ENCODE results near the gene LRP8. TPM values are rescaled to one million over a fixed set of nuclear protein-coding genes. Genes with fewer than 3 reads are reported as not detected.

Gene LRP8
- total and polyA plus RNA-seq, 10 donors: 1.7 to 14.4 (median 5.5) TPM

DNA sequence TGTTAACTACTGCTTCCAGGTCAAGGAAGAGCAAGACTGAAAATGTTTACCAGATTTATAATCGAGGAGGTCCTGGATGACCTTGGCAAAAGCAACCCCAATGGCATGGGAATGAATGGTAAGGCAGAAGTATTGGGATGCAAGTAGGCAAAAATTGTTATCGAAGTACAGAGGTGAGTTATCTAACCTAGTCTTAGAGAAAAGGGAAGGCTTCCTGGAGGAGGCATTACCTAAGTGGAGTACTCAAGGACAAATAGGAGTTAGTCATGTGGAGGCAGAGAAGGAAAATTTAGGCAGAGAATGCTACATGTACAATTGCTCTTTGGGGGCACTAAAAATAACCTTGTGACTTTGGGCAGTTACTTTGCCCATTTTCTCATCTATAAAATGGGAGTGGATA, 86.0 kb downstream of the LRP8 start:
- TF ChIP-seq POLR2AphosphoS5 (IDR thresholded peaks at IDR 0.05) (no peak), POLR2A (IDR thresholded peaks at IDR 0.05) (no peak)

DNA sequence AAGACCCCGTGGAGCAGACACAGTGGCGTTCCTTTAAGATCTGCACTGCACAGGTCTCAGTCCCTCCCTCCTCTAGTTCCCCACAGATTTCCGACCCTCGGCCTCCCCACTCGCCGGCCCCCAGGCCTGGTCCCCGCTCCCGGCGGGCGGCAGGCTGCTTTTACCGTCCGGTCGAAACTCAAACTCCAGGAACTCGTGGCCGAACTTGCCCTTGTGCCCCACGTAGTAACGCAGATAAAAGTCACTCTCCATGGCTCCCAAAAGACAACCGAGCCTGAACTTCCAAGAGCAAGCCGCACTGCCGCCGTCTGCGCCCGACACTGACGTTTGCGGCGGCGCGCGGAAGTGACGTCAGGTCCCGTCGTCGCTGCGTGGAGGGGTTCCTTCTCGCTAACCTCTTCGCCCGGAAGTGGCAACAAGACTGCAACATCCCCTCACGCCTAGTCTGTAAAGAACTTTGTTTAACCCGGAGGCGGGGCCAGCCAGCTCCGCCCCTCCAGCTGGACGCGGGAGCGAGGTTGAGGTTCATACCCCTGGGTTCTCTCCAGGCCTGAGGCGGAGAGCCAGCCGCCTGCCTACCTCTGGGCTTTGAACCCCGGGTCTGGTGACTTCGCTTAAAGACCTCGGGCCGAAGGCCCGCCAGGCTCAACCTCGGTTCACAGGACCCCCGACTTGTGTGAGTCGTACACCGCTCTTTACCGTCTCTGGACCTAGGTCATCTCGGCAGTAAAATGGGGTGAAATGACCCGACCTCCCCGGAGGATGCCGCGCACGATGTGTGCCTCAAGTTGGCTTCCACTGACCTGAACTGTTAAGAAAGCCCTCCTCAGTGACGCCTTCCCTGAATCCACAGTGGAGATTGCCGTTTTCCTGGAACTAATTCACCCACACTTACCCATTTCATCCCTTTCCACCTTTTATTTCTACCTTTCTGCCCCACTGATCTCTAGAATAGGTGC, 89.4 kb downstream of the LRP8 start, which contains the start of gene MAGOH:
MAGOH (minus strand) TSS at position 322 of the 959 bp plus-strand sequence; CDS start at position 252, 70 bp downstream.
- TF ChIP-seq POLR2A (IDR thresholded peaks at IDR 0.05) (peak; percentile 42 to 72 (median 46)), POLR2AphosphoS5 (IDR thresholded peaks at IDR 0.05) (peak; percentile 98 to 99 (median 98))
- TF ChIP-seq, protein P1, sequence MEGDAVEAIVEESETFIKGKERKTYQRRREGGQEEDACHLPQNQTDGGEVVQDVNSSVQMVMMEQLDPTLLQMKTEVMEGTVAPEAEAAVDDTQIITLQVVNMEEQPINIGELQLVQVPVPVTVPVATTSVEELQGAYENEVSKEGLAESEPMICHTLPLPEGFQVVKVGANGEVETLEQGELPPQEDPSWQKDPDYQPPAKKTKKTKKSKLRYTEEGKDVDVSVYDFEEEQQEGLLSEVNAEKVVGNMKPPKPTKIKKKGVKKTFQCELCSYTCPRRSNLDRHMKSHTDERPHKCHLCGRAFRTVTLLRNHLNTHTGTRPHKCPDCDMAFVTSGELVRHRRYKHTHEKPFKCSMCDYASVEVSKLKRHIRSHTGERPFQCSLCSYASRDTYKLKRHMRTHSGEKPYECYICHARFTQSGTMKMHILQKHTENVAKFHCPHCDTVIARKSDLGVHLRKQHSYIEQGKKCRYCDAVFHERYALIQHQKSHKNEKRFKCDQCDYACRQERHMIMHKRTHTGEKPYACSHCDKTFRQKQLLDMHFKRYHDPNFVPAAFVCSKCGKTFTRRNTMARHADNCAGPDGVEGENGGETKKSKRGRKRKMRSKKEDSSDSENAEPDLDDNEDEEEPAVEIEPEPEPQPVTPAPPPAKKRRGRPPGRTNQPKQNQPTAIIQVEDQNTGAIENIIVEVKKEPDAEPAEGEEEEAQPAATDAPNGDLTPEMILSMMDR (IDR thresholded peaks at IDR 0.05 in 8 of 11, conservative IDR thresholded peaks at IDR 0.05 in 3 of 11): peak in 1 of 11 experiments; percentile 35
- peak; percentile 99 for DNase-seq

More for the DNA sequence above, 86.0 kb downstream of the LRP8 start:
- no peaks in the 10 kb centered on the region for H3K27me3 ChIP-seq (replicated peaks in 1 of 7)
- H3K27ac ChIP-seq: no peak overlapping the region
- H3K9me3 ChIP-seq: no peaks in the 10 kb centered on the region
- H3K36me3 ChIP-seq: peaks cover 0 to 4% (median 0%) of the 10 kb centered on the region in 6 donors
- H3K4me3 ChIP-seq: no peak overlapping the region
- no peak for DNase-seq
- intact Hi-C loops (cut with DNase I; ENCODE audit: low total_unique reads): no loop called here
- peaks cover 11 to 31% (median 17%) of the 10 kb centered on the region in 6 donors for H3K4me1 ChIP-seq
- WGBS, 5 donors: 89 to 96% (median 94%) methylated on average over 2 of the region's 2 CpGs

DNA sequence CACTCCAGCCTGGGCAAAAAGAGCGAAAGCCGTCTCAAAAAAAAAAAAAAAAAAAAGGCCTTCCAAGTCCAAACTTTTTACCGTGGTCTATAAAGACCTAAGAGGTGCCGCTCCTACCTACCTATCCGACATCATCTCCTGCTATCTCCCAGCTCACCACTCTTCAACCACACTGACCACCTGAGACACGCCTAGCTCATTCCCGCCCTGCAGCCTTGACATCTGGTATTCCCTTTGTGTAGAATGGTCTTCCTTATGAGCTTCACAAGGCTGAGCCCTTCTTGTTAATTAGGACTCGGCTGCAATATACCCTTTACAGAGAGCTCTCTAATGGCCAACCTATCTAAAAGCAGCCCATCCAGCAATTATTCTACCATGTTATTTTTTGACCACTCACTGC, 90.2 kb downstream of the LRP8 start:
- peak overlapping the region; percentile 71 to 100 (median 97) for H3K4me3 ChIP-seq
- H3K27ac ChIP-seq: peak overlapping the region in 6 of 8 donors; percentile 74 to 91 (median 88)
- H3K27me3 ChIP-seq (replicated peaks in 1 of 7): no peaks in the 10 kb centered on the region
- H3K4me1 ChIP-seq: peaks cover 19 to 34% (median 32%) of the 10 kb centered on the region in 6 donors
- TF ChIP-seq POLR2A (IDR thresholded peaks at IDR 0.05): no peak
- no peak for TF ChIP-seq POLR2AphosphoS5 (IDR thresholded peaks at IDR 0.05)
- TF ChIP-seq, protein P1 (IDR thresholded peaks at IDR 0.05 in 8 of 11, conservative IDR thresholded peaks at IDR 0.05 in 3 of 11): no peak
- intact Hi-C loops (cut with DNase I; ENCODE audit: low total_unique reads): no loop called here
- 26 to 45% (median 40%) methylated on average over 7 to 8 of the region's 8 CpGs for WGBS, 5 donors
- DNase-seq: no peak
- H3K9me3 ChIP-seq: no peaks in the 10 kb centered on the region
- peaks cover 5 to 38% (median 34%) of the 10 kb centered on the region in 6 donors for H3K36me3 ChIP-seq

More for the DNA sequence above, 89.4 kb downstream of the LRP8 start, which contains the start of gene MAGOH:
- peak within 1 kb of the TSS; percentile 39 to 91 (median 85) for H3K27ac ChIP-seq
- intact Hi-C loops (cut with DNase I; ENCODE audit: low total_unique reads): no loop called here
- peak within 1 kb of the TSS; percentile 71 to 100 (median 97) for H3K4me3 ChIP-seq
- peaks cover 19 to 34% (median 32%) of the 10 kb centered on the region in 6 donors for H3K4me1 ChIP-seq
- H3K36me3 ChIP-seq: peaks cover 3 to 29% (median 26%) of the 10 kb centered on the region in 6 donors
- no peaks in the 10 kb centered on the region for H3K9me3 ChIP-seq
- WGBS, 5 donors: 4 to 17% (median 7%) methylated on average over 39 to 64 of the region's 64 CpGs
- no peaks in the 10 kb centered on the region for H3K27me3 ChIP-seq (replicated peaks in 1 of 7)

DNA sequence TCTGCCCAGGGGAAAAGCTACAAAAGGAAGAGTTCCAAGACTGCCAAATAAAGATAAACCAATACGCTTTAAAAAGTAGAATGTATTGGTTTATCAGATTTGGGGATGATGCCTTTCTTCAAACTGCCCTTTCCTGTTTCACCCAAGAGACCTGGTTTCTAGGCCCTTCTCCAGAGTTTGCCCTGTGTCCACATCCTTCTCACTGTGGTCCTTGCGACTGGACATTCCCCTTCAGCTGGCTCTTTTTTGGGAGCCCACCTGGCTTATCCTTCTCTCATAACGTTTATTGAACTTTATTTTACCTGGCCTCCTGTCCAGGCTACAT, 106.9 kb downstream of the LRP8 start:
- 54 to 70% (median 58%) methylated on average over 3 of the region's 3 CpGs for WGBS, 5 donors
- intact Hi-C loops (cut with DNase I; ENCODE audit: low total_unique reads): no loop called here
- no peak for TF ChIP-seq POLR2A (IDR thresholded peaks at IDR 0.05)
- no peak for TF ChIP-seq POLR2AphosphoS5 (IDR thresholded peaks at IDR 0.05)
- TF ChIP-seq, protein P1 (IDR thresholded peaks at IDR 0.05 in 8 of 11, conservative IDR thresholded peaks at IDR 0.05 in 3 of 11): no peak
- peaks cover 6 to 42% (median 19%) of the 10 kb centered on the region in 6 donors for H3K4me1 ChIP-seq
- H3K36me3 ChIP-seq: peaks cover 0 to 35% (median 13%) of the 10 kb centered on the region in 6 donors
- no peaks in the 10 kb centered on the region for H3K27me3 ChIP-seq (replicated peaks in 1 of 7)
- H3K27ac ChIP-seq: peak overlapping the region; percentile 96 to 98 (median 97)
- H3K4me3 ChIP-seq: peak overlapping the region; percentile 62 to 79 (median 72)
- DNase-seq: no peak
- no peaks in the 10 kb centered on the region for H3K9me3 ChIP-seq

Measured in spleen (tissue), 11 donors.